Osteoblast (primary cell): Measurements from ENCODE around the gene LAMA4. TPM values are rescaled to one million over a fixed set of nuclear protein-coding genes. Genes with fewer than 3 reads are reported as not detected.
A peak's percentile ranks its signal among the peaks of the same experiment; 100 is the strongest.

Source experiments
- DNase-seq: peaks from one replicate; pipeline ENCODE4 v3.0.0; 2011; ENCODE audit warnings: low spot score, mixed read lengths; ENCODE audit not compliant: insufficient read length; ENCODE audit errors: missing footprints
- H2AFZ ChIP-seq: 2 replicates; pipeline ENCODE4 v1.6.0; 2011; ENCODE audit warnings: mild to moderate bottlenecking, low read length
- H3K27ac ChIP-seq: 2 replicates; pipeline ENCODE4 v1.5.1; 2011; ENCODE audit warnings: mild to moderate bottlenecking, low read depth, low read length, moderate library complexity
- H3K27me3 ChIP-seq: 2 replicates; pipeline ENCODE4 v1.6.0; 2012; ENCODE audit warnings: mild to moderate bottlenecking, control low read depth, inconsistent platforms, low read length, moderate library complexity; ENCODE audit not compliant: insufficient read depth
- H3K36me3 ChIP-seq: 2 replicates; pipeline ENCODE4 v1.5.1; 2011; ENCODE audit warnings: mild to moderate bottlenecking, low read length, control low read depth, moderate library complexity; ENCODE audit not compliant: insufficient read depth
- H3K4me1 ChIP-seq: 2 replicates; pipeline ENCODE4 v1.5.1; 2011; ENCODE audit warnings: mild to moderate bottlenecking, low read length, control low read depth, moderate library complexity; ENCODE audit not compliant: insufficient read depth
- H3K4me2 ChIP-seq: 2 replicates; pipeline ENCODE4 v1.6.0; 2011; ENCODE audit warnings: mild to moderate bottlenecking, low read length; ENCODE audit not compliant: insufficient read depth
- H3K4me3 ChIP-seq: fragments of 200-600 bp; sonication (generic); 3 replicates; pipeline ENCODE4 v1.5.1; 2012; ENCODE audit warnings: mild to moderate bottlenecking, low read length, inconsistent platforms; ENCODE audit not compliant: insufficient read depth
- H3K79me2 ChIP-seq: 2 replicates; pipeline ENCODE4 v1.6.0; 2012; ENCODE audit warnings: mild to moderate bottlenecking, low read length, control low read depth, inconsistent platforms; ENCODE audit not compliant: insufficient read depth
- H3K9me3 ChIP-seq: 2 replicates; pipeline ENCODE4 v1.5.1; 2011; ENCODE audit warnings: low read depth, low read length, control low read depth
- H4K20me1 ChIP-seq: 2 replicates; pipeline ENCODE4 v1.6.0; 2012; ENCODE audit warnings: mild to moderate bottlenecking, low read length, control low read depth; ENCODE audit not compliant: insufficient read depth
- total RNA-seq: library from RNA; depleted of rRNA; stranded (reverse); fragments of >200 nt; gene quantifications from 2 replicates; pipeline ENCODE4 v1.2.3, GENCODE V29; 2012
- TF ChIP-seq, protein P1 (sequence below): IDR thresholded peaks from 2 replicates; pipeline ENCODE4 v1.5.1; 2011; ENCODE audit warnings: mild to moderate bottlenecking, low read depth, low read length, moderate library complexity; ENCODE audit errors: extremely low read depth

LAMA4 gene
- total RNA-seq, 1 donor, result 260 TPM

DNA sequence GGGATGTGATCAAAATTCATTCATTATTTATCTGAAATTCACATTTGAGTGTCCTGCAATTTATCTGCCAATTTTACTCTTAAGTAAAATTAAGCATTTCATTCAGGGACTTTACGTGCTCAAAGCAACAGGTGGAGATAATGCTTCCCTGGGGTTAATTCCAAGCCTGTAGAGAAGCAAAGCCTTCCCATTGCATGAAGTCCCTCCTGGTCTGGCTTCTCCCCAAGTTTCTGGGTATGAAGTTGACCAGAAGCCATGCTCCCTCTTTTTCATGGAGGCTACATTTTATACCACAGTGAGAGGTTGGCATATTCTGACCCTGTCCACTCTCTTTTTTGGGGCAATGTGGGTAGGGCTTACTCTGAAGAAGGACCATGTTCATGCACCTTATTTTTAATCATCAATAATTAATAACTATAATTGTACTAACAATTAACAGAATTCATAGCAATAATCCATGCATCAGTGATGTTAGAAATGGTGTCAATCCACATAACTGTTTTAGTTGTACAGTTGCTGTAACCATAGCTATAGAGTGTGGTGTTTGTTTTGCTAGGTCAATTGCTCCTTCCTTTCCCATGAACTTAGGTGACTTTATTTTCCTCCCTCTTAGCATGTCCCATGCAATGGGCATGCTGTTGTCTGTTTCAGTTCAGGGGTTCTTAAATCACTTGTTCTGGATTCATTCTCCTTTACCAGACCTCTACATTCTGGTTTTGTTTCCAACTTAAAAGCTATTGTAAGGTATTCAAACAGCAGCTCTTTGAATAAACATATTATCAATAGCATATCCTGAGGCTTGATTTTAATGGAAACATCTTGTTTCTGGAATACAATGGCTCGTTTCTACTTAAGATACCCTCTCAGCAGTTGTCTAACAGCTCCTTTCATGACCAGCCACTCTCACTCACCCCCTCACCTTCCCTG lies 1.5 kb downstream of the LAMA4 start:
- TF ChIP-seq, protein P1, sequence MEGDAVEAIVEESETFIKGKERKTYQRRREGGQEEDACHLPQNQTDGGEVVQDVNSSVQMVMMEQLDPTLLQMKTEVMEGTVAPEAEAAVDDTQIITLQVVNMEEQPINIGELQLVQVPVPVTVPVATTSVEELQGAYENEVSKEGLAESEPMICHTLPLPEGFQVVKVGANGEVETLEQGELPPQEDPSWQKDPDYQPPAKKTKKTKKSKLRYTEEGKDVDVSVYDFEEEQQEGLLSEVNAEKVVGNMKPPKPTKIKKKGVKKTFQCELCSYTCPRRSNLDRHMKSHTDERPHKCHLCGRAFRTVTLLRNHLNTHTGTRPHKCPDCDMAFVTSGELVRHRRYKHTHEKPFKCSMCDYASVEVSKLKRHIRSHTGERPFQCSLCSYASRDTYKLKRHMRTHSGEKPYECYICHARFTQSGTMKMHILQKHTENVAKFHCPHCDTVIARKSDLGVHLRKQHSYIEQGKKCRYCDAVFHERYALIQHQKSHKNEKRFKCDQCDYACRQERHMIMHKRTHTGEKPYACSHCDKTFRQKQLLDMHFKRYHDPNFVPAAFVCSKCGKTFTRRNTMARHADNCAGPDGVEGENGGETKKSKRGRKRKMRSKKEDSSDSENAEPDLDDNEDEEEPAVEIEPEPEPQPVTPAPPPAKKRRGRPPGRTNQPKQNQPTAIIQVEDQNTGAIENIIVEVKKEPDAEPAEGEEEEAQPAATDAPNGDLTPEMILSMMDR, result no peak
- H4K20me1 ChIP-seq, result peaks cover 4% of the 10 kb centered on the region
- no peak overlapping the region for H2AFZ ChIP-seq
- H3K4me1 ChIP-seq, result peaks cover 32% of the 10 kb centered on the region
- H3K27me3 ChIP-seq, result no peaks in the 10 kb centered on the region
- H3K79me2 ChIP-seq, result peaks cover 69% of the 10 kb centered on the region
- peaks cover 24% of the 10 kb centered on the region for H3K36me3 ChIP-seq
- H3K4me2 ChIP-seq, result peak overlapping the region; percentile 90
- no peak for DNase-seq
- H3K9me3 ChIP-seq, result no peaks in the 10 kb centered on the region
- peak overlapping the region; percentile 93 for H3K27ac ChIP-seq
- H3K4me3 ChIP-seq, result peak overlapping the region; percentile 95

DNA sequence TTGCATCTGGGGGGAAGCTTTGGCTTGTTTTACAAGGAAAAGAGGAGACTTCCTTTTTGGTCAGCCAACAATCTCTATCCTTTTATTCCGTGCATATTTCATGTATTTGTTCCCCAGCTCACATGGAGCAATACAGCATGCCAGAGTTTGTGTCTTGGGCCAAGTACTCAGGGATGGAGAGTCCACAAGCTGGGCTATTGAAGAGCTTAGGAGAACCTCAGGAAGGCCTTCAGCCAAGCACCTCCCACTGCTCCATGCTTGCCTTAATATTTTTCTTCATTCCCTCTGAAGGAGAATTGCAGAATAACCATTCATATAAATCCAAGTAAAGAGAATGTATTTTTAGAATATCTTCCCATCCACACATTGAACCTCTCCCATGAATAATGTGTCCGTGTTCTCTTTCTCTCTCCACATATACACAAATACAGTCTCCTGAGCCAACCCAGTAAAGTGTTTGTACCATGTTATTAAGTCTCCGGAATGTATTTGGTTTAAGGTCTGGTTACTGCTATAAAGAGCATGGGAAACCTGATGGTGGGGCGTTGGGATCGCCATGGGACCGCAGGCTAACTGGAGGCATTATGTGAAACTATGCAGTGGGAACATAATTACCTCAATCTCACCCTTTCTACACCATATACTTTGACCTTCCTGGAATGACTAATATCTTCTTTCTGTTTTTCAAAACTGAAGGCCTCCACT lies 3.0 kb downstream of the LAMA4 start:
- H3K9me3 ChIP-seq, result no peaks in the 10 kb centered on the region
- peak overlapping the region; percentile 90 for H3K4me2 ChIP-seq
- H3K27ac ChIP-seq, result peak overlapping the region; percentile 93
- peaks cover 47% of the 10 kb centered on the region for H3K4me1 ChIP-seq
- DNase-seq, result peak; percentile 66
- peak overlapping the region; percentile 95 for H3K4me3 ChIP-seq
- H3K36me3 ChIP-seq, result peaks cover 24% of the 10 kb centered on the region
- no peak overlapping the region for H2AFZ ChIP-seq
- no peaks in the 10 kb centered on the region for H3K27me3 ChIP-seq
- TF ChIP-seq, protein P1, result no peak
- H3K79me2 ChIP-seq, result peaks cover 82% of the 10 kb centered on the region
- H4K20me1 ChIP-seq, result peaks cover 4% of the 10 kb centered on the region

DNA sequence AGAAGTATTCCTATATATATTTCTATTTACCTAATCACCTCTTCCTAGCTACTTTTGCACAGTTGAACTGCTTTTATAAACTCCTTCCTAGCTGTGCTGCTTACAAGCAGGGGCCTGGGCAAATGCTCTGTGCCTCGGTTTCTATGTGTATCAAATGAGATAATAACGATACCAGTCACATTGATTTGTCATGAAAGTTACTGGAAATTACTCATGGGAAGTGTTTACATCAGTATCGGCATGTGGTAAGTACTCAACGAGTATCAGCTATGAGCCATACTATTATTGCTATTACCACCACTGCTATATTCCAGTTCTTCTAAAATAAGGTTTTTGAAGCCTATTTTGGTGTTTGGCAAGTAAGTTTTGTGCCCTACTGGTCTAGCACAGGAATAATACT lies 4.9 kb downstream of the LAMA4 start:
- TF ChIP-seq, protein P1, result no peak
- Histone ChIP-seq H3K27me3 (no peaks in the 10 kb centered on the region), H3K9me3 (no peaks in the 10 kb centered on the region), H3K4me2 (peak overlapping the region; percentile 90), H3K27ac (peak overlapping the region; percentile 93), H3K79me2 (peaks cover 96% of the 10 kb centered on the region), H3K36me3 (peaks cover 35% of the 10 kb centered on the region), H4K20me1 (peaks cover 4% of the 10 kb centered on the region), H3K4me3 (peak overlapping the region; percentile 25), H2AFZ (no peak overlapping the region), H3K4me1 (peaks cover 58% of the 10 kb centered on the region)
- no peak for DNase-seq

DNA sequence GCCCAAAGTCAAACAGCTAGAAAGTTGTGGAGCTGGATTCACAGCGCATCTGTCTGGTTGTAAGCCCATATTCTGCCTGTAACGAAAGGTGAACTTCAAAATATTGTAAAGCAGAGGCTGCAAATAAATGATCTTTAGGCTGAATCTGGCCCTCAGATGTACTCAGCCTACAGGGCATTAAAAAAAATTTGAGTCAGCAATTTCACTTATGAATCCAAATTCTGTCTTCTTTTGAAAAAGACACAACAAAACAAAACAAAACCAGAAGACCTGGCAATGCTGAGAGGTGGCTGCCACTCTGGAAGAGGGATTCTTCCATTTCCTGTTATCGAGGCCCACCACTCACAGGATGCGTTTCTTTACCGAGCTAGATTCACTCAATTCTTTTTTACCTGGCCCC lies 7.1 kb downstream of the LAMA4 start:
- Histone ChIP-seq H3K9me3 (no peaks in the 10 kb centered on the region), H3K4me2 (peak overlapping the region; percentile 56), H2AFZ (no peak overlapping the region), H3K27me3 (no peaks in the 10 kb centered on the region), H3K4me3 (peak overlapping the region; percentile 28), H3K79me2 (peaks cover 94% of the 10 kb centered on the region), H3K4me1 (peaks cover 78% of the 10 kb centered on the region), H4K20me1 (no peaks in the 10 kb centered on the region), H3K36me3 (peaks cover 50% of the 10 kb centered on the region), H3K27ac (peak overlapping the region; percentile 79)
- TF ChIP-seq, protein P1, result no peak
- DNase-seq, result no peak
